ENCODE measurements around the gene GGCX.
A peak's percentile ranks its signal among the peaks of the same experiment; 100 is the strongest.

The GGCX gene

DNA sequence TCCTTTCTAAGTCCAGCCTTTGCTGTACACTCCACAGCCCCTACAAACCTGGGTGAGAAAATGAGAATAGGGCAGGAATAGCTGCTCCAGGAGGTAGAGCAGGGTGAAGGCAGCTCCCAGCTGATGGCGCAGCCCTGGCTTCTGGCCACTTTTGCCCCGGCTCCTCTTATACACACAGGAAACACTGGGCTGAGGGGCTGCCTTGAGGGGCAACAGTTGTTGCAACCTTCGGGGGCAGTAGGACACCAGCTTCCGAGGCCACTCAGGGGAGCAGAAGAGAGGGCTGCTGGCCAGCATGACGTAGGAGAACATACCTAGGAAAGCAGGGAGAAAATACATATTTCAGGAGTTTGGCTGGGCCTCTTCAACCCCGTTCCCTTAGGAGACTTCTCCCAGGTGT, 8.1 kb downstream of the GGCX start:
- DNase-seq (ENCODE audit: low read depth) = no peak
- TF ChIP-seq, protein P1, sequence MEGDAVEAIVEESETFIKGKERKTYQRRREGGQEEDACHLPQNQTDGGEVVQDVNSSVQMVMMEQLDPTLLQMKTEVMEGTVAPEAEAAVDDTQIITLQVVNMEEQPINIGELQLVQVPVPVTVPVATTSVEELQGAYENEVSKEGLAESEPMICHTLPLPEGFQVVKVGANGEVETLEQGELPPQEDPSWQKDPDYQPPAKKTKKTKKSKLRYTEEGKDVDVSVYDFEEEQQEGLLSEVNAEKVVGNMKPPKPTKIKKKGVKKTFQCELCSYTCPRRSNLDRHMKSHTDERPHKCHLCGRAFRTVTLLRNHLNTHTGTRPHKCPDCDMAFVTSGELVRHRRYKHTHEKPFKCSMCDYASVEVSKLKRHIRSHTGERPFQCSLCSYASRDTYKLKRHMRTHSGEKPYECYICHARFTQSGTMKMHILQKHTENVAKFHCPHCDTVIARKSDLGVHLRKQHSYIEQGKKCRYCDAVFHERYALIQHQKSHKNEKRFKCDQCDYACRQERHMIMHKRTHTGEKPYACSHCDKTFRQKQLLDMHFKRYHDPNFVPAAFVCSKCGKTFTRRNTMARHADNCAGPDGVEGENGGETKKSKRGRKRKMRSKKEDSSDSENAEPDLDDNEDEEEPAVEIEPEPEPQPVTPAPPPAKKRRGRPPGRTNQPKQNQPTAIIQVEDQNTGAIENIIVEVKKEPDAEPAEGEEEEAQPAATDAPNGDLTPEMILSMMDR (IDR thresholded peaks at IDR 0.05; ENCODE audit: insufficient read depth, low read depth, low read length, missing control alignments) = no peak
- H3K4me3 ChIP-seq (ENCODE audit: low read depth, low read length) = no peak overlapping the region

DNA sequence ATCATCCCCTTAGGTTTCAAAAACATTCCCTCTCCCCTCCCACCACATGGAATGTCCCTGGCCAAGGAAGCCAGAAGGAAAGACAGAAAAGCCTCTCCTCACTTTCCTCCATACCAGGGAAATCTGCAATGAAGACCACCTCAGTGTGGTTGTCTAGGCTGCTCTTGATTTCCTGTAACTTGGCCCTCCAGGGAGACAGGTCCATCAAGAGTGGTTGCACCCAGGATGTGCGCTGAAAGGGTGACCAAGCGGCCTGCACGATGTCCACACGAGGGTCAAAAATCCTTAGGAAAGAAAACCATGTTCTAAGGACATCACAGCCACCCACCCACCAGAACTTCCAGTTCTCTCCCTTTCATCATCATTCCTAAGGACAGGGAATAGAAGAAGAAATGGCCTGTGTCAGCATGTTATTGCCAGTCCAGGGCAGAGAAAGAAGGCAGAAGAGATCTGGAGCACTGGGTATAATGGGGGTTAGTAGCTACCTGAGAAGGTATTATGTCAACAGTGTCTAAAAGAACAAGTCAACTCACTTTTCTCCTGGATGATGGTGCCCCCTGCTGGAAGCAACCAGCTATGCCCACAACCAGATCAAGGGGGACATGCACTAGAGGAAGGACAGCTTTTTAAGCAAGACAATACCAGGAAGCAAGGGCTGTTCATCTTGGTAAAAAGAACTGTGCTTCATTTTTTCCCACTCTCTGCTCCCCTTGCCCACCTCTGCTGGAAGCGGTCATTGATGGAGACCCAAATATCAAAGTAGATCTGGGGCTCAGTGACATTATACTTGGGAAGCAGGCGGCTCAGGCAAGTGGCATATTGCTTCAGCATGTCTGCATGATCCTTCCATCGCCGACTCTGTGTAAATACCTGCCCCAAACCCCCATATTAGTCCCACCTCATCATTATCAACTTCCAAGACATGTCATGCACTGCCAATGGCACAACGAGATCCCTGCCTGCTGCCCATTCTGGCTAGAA, 9.3 kb downstream of the GGCX start:
- DNase-seq (ENCODE audit: low read depth) = peak; percentile 89
- H3K4me3 ChIP-seq (ENCODE audit: low read depth, low read length) = no peak overlapping the region
- TF ChIP-seq, protein P1 (IDR thresholded peaks at IDR 0.05; ENCODE audit: insufficient read depth, low read depth, low read length, missing control alignments) = peak; percentile 92

DNA sequence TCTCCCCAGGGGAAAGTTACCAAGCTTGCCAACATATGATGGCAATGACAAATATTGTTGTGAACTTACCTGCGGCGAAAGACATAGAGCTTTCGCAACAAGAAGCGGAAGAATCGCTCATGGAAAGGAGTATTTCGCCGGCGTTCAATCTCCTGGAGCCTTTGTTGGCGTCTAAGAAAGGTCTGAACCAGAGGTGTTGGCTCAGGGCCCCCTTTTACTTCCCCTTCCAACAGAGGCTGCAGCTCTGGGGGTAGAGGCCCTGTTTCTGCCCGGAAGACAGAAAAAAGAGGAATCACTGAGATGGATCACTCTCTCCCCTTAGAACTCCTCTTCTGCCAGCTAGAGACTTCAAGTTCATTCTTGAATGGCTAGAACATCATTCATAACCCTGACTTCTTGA, 10.8 kb downstream of the GGCX start:
- TF ChIP-seq, protein P1 (IDR thresholded peaks at IDR 0.05; ENCODE audit: insufficient read depth, low read depth, low read length, missing control alignments) = no peak
- no peak for DNase-seq (ENCODE audit: low read depth)
- no peak overlapping the region for H3K4me3 ChIP-seq (ENCODE audit: low read depth, low read length)

DNA sequence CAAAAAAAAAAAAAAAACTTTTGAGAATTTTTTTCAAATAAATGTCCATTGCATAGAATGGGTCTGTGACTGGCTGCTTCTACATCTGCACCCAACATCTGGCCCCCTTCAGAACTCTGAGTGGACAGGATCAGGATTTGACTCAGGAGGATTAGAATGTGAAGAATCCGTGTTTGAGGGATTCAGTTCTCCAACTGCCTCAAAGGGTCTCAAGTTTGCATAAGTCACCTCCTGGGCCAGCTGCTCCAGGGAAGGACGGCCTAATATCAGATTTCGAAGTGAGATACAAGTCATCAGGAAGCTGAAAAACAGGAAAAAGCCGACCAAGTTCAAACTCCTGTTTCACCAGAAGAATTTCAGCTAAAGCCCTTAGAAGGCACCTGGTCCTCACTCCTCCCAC, 11.5 kb downstream of the GGCX start:
- no peak for DNase-seq (ENCODE audit: low read depth)
- H3K4me3 ChIP-seq (ENCODE audit: low read depth, low read length) = no peak overlapping the region
- TF ChIP-seq, protein P1 (IDR thresholded peaks at IDR 0.05; ENCODE audit: insufficient read depth, low read depth, low read length, missing control alignments) = no peak

DNA sequence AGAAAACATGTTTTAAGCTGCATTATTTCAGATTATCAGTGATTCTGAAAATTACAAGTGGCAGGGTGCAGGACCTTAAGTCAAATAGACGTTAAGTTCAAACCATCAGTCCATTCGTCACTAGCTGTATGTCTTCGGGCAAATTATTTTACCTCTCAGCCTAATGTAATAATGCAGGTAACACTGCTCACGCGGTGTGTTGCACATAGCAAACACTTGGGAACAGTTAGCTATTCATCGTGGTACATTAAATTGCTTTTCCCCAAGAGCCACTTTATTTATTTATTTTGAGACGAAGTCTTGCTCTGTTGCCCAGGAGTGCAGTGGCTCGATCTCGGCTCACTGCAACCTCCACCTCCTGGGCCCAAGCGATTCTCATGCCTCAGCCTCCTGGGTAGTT, 12.2 kb downstream of the GGCX start:
- no peak overlapping the region for H3K4me3 ChIP-seq (ENCODE audit: low read depth, low read length)
- TF ChIP-seq, protein P1 (IDR thresholded peaks at IDR 0.05; ENCODE audit: insufficient read depth, low read depth, low read length, missing control alignments) = no peak
- no peak for DNase-seq (ENCODE audit: low read depth)

DNA sequence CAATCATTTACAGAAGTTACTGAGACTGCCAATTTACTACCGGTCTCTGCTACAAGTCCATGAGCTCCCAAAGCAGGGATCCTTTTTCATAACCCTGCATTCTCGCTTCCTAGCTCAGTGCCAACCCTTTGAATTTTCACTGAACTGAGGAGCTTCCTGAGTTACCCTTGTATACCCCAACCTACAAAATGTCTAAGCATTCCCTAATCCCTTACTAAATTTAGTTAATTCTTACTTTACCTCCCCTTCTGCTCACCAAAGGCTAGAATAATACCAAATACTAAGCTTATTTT, 12.7 kb downstream of the GGCX start:
- H3K4me3 ChIP-seq (ENCODE audit: low read depth, low read length) = no peak overlapping the region
- no peak for DNase-seq (ENCODE audit: low read depth)
- TF ChIP-seq, protein P1 (IDR thresholded peaks at IDR 0.05; ENCODE audit: insufficient read depth, low read depth, low read length, missing control alignments) = no peak
